ENCODE results near the gene SYNM. TPM values are rescaled to one million over a fixed set of nuclear protein-coding genes. Genes with fewer than 3 reads are reported as not detected.
"Not testable (repeated sequence)": the region's sequence is repeated elsewhere in the genome, so short reads cannot be mapped to it uniquely, and the experiment has no call there.

The SYNM gene
- total and polyA plus RNA-seq, 7 donors, result 0.69 to 1,357 (median 731) TPM

DNA sequence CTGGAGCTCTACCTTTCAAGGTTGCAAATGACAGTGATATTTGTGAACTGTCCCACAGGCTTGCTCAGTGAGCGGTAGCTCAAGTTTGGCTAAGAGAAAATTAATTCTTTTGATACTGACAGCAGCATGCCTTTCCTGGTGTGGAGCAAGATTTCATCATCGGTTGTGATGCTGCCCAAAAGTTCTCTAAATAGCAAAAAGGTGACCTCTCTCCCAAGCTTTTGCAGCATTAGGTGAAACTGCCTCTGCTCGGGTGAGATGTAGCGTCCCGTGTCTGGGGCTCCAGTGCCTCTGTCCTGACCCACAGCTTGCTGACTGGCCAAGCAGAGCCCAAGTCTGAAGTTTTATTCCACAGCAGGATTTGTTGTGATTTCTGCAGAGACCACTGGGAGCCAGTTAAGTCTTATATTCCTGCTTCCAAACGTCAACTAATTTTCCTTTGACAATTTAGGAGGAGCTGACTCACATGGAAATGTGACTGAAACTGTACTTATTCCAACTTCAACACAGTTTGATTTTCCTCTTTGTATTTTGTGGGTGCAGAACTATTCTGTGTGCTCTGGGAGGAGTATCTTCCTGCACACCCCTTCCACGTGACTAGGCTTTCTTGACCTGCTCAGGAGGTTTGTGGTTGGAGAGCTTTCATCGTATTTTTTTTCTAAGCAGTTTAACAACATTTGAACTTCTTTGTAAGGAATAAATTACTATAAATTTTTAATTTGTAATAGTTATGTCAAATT is 5.9 kb downstream of the SYNM start:
- Histone ChIP-seq H3K9me3 (no peaks in the 10 kb centered on the region), H3K36me3 (peaks cover 11 to 68% (median 12%) of the 10 kb centered on the region in 4 donors), H3K27me3 (no peaks in the 10 kb centered on the region), H3K27ac (peak overlapping the region; percentile 90 to 100 (median 96)), H3K4me1 (peaks cover 0 to 76% (median 61%) of the 10 kb centered on the region in 4 donors), H3K4me3 (peak overlapping the region; percentile 81 to 87 (median 82))
- intact Hi-C loops (cut with DNase I), result no loop called here
- DNase-seq, result peak; percentile 76
- WGBS, 2 donors, result 66 to 77% methylated on average over 8 of the region's 8 CpGs
- peak in 1 of 2 donors; percentile 19 for TF ChIP-seq POLR2A (IDR thresholded peaks at IDR 0.05)
- no peak for TF ChIP-seq EP300 (IDR thresholded peaks at IDR 0.05)
- TF ChIP-seq POLR2AphosphoS5 (IDR thresholded peaks at IDR 0.05), result peak in 3 of 4 donors; percentile 24 to 64 (median 40)

DNA sequence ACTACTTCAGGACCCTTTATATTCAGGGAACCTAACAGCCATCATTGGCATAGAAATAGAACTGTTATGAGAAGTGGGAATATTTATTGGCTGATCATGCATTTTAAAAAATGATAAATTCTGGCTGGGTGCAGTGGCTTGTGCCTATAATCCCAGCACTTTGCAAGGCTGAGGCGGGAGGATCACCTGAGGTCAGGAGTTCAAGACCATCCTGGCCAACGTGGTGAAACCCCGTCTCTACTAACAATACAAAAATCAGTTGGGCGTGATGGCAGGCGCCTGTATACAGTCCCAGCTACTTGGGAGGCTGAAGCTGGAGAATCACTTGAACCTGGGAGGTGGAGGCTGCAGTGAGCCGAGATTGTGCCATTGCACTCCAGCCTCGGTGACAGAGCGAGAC is 6.8 kb downstream of the SYNM start:
- WGBS, 2 donors, result 86 to 89% methylated on average over 8 of the region's 8 CpGs
- intact Hi-C loops (cut with DNase I); H3K9me3 ChIP-seq; H3K27me3 ChIP-seq: not testable (repeated sequence)
- H3K36me3 ChIP-seq, result peaks cover 15 to 77% (median 18%) of the 10 kb centered on the region in 4 donors
- H3K4me1 ChIP-seq, result peaks cover 0 to 85% (median 68%) of the 10 kb centered on the region in 4 donors
- peak in 1 of 4 donors; percentile 3 for TF ChIP-seq POLR2AphosphoS5 (IDR thresholded peaks at IDR 0.05)
- H3K27ac ChIP-seq, result peak overlapping the region; percentile 90 to 100 (median 96)
- peak overlapping the region in 3 of 4 donors; percentile 3 to 84 (median 81) for H3K4me3 ChIP-seq
- DNase-seq, result peak; percentile 64

DNA sequence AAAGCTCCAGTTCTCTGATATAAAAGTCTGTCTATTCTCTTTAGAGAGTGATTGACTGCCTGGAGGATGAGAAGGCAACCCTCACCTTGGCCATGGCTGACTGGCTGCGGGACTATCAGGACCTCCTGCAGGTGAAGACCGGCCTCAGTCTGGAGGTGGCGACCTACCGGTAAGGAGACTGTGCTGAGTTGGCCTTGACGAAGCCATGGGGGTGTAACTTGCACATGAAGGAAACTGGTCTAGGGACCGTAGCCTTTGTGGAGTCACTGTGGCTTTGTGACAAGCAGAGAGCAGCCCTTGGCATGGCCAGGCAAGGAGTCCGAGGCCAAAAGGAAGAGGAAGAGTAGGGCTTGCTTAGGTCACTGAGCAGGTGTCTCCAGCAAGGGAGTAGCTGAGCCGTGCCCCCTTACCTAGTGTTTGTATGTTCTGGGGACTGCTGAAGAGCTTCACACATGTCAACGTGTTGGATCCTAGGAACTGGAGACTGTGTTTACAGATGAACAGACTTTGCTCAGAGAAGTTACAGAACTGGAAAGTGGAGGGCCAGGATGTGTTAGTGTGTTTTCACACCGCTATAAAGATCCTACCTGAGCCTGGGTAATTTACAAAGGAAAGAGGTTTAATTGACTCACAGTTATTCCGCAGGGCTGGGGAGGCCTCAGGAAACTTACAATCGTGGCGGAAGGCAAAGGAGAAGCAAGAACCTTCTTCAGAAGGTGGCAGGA is 8.8 kb downstream of the SYNM start:
- H3K4me1 ChIP-seq, result peaks cover 0 to 100% (median 87%) of the 10 kb centered on the region in 4 donors
- 87 to 89% methylated on average over 13 of the region's 13 CpGs for WGBS, 2 donors
- H3K9me3 ChIP-seq, result no peaks in the 10 kb centered on the region
- intact Hi-C loops (cut with DNase I), result no loop called here
- no peaks in the 10 kb centered on the region for H3K27me3 ChIP-seq
- DNase-seq, result peak; percentile 72
- peaks cover 14 to 87% (median 20%) of the 10 kb centered on the region in 4 donors for H3K36me3 ChIP-seq
- peak overlapping the region in 2 of 4 donors; percentile 81 to 84 for H3K4me3 ChIP-seq
- peak overlapping the region; percentile 90 to 100 (median 96) for H3K27ac ChIP-seq
- TF ChIP-seq POLR2AphosphoS5 (IDR thresholded peaks at IDR 0.05) (peak in 3 of 4 donors; percentile 17 to 60 (median 58)), EP300 (IDR thresholded peaks at IDR 0.05) (no peak)

DNA sequence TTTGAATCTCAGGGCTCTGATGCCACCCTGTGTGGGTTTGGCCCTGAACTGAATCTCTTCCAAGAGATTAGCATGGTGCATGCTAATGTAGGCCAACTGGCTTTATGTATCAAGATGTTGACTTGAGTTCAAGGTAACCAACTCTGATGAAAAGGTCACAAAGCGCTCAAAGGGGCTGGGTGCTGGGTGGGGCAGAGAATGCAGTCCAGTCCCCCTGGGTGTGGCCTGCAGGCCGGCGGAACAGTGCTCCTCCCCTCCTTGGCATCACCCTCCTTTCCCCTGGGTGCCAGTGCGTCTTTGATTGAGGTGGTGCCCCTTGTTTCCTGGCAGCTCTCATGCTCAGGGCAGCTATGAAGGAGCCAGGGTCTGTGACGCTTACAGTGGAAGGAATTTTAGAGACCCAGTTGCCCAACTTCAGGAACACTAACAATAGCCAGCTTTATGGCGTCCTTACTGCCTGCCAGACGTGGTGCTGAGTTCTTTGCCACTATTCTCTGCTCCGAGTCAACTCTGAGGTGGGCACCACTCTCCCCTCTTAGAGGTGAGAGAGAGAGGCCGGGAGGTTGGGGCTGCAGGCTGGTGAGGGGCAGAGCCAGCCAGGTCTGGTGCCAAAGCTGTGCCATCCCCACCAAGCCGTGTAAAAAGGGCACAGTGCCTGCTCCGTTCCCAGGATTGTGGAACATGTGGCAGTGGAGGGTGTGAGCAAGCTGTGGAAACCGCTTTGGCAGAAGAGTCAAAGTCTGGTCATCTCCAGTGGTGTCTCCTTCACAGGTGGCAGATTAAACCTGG is 9.8 kb downstream of the SYNM start:
- Histone ChIP-seq H3K27ac (peak overlapping the region; percentile 90 to 100 (median 96)), H3K4me1 (peaks cover 0 to 100% (median 92%) of the 10 kb centered on the region in 4 donors), H3K36me3 (peaks cover 11 to 93% (median 25%) of the 10 kb centered on the region in 4 donors), H3K9me3 (no peaks in the 10 kb centered on the region), H3K4me3 (no peak overlapping the region), H3K27me3 (no peaks in the 10 kb centered on the region)
- intact Hi-C loops (cut with DNase I), result no loop called here
- TF ChIP-seq POLR2A (IDR thresholded peaks at IDR 0.05), result no peak
- TF ChIP-seq, protein P1, sequence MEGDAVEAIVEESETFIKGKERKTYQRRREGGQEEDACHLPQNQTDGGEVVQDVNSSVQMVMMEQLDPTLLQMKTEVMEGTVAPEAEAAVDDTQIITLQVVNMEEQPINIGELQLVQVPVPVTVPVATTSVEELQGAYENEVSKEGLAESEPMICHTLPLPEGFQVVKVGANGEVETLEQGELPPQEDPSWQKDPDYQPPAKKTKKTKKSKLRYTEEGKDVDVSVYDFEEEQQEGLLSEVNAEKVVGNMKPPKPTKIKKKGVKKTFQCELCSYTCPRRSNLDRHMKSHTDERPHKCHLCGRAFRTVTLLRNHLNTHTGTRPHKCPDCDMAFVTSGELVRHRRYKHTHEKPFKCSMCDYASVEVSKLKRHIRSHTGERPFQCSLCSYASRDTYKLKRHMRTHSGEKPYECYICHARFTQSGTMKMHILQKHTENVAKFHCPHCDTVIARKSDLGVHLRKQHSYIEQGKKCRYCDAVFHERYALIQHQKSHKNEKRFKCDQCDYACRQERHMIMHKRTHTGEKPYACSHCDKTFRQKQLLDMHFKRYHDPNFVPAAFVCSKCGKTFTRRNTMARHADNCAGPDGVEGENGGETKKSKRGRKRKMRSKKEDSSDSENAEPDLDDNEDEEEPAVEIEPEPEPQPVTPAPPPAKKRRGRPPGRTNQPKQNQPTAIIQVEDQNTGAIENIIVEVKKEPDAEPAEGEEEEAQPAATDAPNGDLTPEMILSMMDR (IDR thresholded peaks at IDR 0.05), result no peak
- peak; percentile 22 to 65 (median 60) for TF ChIP-seq POLR2AphosphoS5 (IDR thresholded peaks at IDR 0.05)
- TF ChIP-seq EP300 (IDR thresholded peaks at IDR 0.05), result peak in 3 of 4 donors; percentile 32 to 81 (median 50)
- WGBS, 2 donors, result 59 to 81% methylated on average over 12 of the region's 12 CpGs
- DNase-seq, result peak; percentile 93

DNA sequence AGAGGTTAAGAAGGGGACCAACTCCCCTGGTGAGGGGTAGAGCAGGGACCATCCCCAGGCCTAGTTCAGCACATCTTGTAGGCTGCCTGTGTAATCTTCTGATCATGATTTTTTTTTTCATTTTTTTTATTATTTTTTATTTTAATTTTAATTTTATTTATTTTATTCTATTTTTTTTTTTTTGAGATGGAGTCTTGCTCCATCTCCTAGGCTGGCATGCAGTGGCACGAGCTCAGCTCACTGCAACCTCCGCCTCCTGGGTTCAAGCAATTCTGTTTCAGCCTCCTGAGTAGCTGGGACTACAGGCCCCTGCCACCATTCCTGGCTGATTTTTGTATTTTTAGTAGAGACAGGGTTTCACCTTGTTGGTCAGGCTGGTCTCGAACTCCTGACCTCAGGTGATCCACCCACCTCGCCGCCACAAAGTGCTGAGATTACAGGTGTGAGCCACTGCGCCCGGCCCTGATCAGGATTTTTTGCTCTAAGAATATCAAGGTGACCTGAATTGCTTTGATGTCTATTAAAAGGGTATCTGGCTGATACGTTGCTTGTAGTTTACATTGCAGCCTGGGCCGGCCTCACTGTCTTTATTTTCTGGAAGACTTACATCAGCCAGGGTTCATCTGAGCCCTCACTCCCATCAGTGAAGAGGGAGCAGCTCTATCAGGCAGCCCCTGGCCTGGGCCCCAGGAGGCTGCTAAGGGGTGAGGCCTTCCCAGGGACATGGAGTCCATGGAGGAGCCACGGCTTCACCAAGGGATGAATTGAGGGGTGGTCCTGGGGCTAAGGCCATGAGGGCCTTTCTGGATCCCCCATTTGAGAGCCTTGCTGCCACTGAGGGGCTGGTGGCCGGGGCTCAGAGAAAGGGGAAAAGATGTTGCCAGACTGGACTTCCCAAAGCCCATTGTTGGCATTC is 10.7 kb downstream of the SYNM start:
- peaks cover 18 to 89% (median 28%) of the 10 kb centered on the region in 4 donors for H3K36me3 ChIP-seq
- H3K27me3 ChIP-seq, result no peaks in the 10 kb centered on the region
- peak overlapping the region; percentile 90 to 100 (median 96) for H3K27ac ChIP-seq
- WGBS, 2 donors, result 86% methylated on average over 11 of the region's 11 CpGs
- TF ChIP-seq EP300 (IDR thresholded peaks at IDR 0.05) (no peak), POLR2A (IDR thresholded peaks at IDR 0.05) (no peak), POLR2AphosphoS5 (IDR thresholded peaks at IDR 0.05) (no peak)
- TF ChIP-seq, protein P1 (IDR thresholded peaks at IDR 0.05), result no peak
- H3K9me3 ChIP-seq, result no peaks in the 10 kb centered on the region
- intact Hi-C loops (cut with DNase I), result no loop called here
- DNase-seq, result peak; percentile 64
- H3K4me3 ChIP-seq, result no peak overlapping the region
- H3K4me1 ChIP-seq, result peaks cover 0 to 100% (median 97%) of the 10 kb centered on the region in 4 donors
